Body of pancreas (tissue), 4 donors: ENCODE measurements around the gene ZFP92.

Source experiments
- CTCF ChIP-seq, 7 experiments: fragments of 450-650 bp in 4 of 7; fragments of 200-600 bp in 3 of 7; sonication (generic) in 3 of 7; IDR thresholded peaks; one replicate each; pipeline ENCODE4 v1.5.1; 2016 to 2019; ENCODE audit warnings: antibody characterized with exemption in 7 of 7
- POLR2A ChIP-seq, 3 donors: fragments of 450-650 bp; IDR thresholded peaks; one replicate each; pipeline ENCODE4 v1.6.1; 2016; ENCODE audit warnings: antibody characterized with exemption in 3 of 3, mild to moderate bottlenecking in 2 of 3

- TF ChIP-seq CTCF (IDR thresholded peaks at IDR 0.05) (peak; percentile 27 to 44 (median 40)), POLR2A (IDR thresholded peaks at IDR 0.05) (no peak)
These were observed 49.6 kb downstream of the ZFP92 start for GRCh38 chrX:153460826-153461225.
